Left ventricle myocardium superior (tissue), 1 donor: ENCODE measurements around the gene RNASEL. TPM values are rescaled to one million over a fixed set of nuclear protein-coding genes. Genes with fewer than 3 reads are reported as not detected.

Experiments
- total RNA-seq: library from RNA; stranded (reverse); fragmentation: NEBNext Ultra II Directional; extraction: Animal tissue kit (Norgen Biotek cat#: 25700); gene quantifications from one replicate; pipeline ENCODE4 v1.2.1, GENCODE V29; 2021
- donor health status: DM: no; HTN: yes; CAD: no; lungs with severe emphysema.

Gene RNASEL
- total RNA-seq, 1 donor from 2014 or later: 2.7 TPM

Other genes starting within 250 kb of the RNASEL start
- gene GLUL, start 197.5 kb downstream of the RNASEL start, total RNA-seq: 377 TPM
- gene TEDDM1, start 188.6 kb downstream of the RNASEL start, total RNA-seq: not detected
- not detected for gene RGSL1, start 139.1 kb downstream of the RNASEL start, total RNA-seq
- gene RGS16, start 15.1 kb upstream of the RNASEL start, total RNA-seq: 1.1 TPM
- not detected for gene RGS8, start 95.3 kb upstream of the RNASEL start, total RNA-seq
- gene NPL, start 200.5 kb upstream of the RNASEL start, total RNA-seq: 3.9 TPM